ENCODE data around the gene ASIC5. TPM values are rescaled to one million over a fixed set of nuclear protein-coding genes. Genes with fewer than 3 reads are reported as not detected.

ASIC5 gene
- total and polyA plus RNA-seq, 8 donors = 0.07 TPM; not detected in 7

DNA sequence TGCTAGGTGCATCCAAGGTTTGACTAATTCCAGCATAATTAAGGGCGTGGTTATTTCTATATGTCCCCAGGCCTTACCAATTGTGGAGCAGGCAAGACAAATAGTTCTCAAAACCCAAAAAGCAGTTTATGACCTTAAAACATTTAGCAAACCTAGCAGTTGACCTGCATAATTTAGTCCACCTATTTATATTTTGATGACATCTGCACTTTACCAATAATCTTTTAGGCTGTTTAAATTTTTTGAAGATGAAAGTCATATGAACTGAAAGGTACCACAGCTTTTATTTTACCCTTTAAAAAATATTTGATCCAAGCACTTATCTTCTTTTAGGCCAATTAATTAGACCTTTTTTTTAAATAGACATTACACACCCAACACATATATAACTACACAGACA is 9.8 kb upstream of the ASIC5 start:
- Histone ChIP-seq H3K4me1 (no peaks in the 10 kb centered on the region), H3K27me3 (no peaks in the 10 kb centered on the region), H3K36me3 (no peaks in the 10 kb centered on the region), H3K9me3 (peaks cover 0 to 28% of the 10 kb centered on the region in 2 donors), H3K27ac (no peak overlapping the region), H3K4me3 (no peak overlapping the region)
- TF ChIP-seq, protein P1, sequence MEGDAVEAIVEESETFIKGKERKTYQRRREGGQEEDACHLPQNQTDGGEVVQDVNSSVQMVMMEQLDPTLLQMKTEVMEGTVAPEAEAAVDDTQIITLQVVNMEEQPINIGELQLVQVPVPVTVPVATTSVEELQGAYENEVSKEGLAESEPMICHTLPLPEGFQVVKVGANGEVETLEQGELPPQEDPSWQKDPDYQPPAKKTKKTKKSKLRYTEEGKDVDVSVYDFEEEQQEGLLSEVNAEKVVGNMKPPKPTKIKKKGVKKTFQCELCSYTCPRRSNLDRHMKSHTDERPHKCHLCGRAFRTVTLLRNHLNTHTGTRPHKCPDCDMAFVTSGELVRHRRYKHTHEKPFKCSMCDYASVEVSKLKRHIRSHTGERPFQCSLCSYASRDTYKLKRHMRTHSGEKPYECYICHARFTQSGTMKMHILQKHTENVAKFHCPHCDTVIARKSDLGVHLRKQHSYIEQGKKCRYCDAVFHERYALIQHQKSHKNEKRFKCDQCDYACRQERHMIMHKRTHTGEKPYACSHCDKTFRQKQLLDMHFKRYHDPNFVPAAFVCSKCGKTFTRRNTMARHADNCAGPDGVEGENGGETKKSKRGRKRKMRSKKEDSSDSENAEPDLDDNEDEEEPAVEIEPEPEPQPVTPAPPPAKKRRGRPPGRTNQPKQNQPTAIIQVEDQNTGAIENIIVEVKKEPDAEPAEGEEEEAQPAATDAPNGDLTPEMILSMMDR (IDR thresholded peaks at IDR 0.05) = no peak
- ATAC-seq (no peak), DNase-seq (no peak)
- intact Hi-C loops (cut with DNase I) = no loop called here

- TF ChIP-seq, protein P1 (IDR thresholded peaks at IDR 0.05) = no peak
- intact Hi-C loops (cut with DNase I) = no loop called here
- H3K27me3 ChIP-seq = no peaks in the 10 kb centered on the region
- no peak for ATAC-seq
- no peaks in the 10 kb centered on the region for H3K9me3 ChIP-seq
- H3K4me3 ChIP-seq = no peak overlapping the region
- H3K36me3 ChIP-seq = no peaks in the 10 kb centered on the region
- no peak for DNase-seq
- no peak overlapping the region for H3K27ac ChIP-seq
- H3K4me1 ChIP-seq = no peaks in the 10 kb centered on the region
Measured at GRCh38 chr4:155855897-155856296, 10.2 kb downstream of the ASIC5 start.

DNA sequence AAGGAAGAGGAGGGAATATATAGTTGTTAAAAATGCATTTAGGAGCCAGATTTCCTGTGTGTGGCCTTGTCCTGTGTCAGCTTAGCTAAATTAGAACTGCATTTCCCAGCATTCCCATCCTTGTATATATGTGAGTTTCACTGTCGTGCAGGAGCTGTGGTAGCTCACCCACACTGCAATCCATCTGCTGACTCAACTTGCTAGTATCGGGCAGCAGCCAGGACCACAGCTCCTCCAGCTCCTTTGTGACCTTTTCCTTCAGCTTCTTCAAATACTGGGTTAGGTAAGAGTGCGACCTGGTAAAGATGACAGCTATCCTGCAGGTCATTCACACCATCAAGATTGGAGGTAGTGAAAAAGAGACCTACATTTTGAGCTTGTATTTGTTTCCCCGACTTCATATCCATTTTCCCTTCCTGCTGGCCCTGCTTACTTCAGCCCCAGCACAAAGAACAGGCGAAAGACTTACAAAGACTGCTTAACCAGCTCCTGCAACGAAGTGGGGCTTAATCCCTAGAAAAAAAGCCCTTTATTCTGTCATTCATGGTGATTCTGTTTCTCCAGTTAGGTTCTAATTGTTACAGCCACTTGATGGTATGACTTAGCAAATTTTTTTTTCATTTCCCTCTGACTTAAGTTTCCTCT is 11.4 kb downstream of the ASIC5 start:
- DNase-seq (peak in 1 of 4 donors; percentile 15), ATAC-seq (peak; percentile 69)
- H3K36me3 ChIP-seq = no peaks in the 10 kb centered on the region
- TF ChIP-seq, protein P1 (IDR thresholded peaks at IDR 0.05) = no peak
- intact Hi-C loops (cut with DNase I) = no loop called here
- no peaks in the 10 kb centered on the region for H3K4me1 ChIP-seq
- H3K4me3 ChIP-seq = no peak overlapping the region
- no peaks in the 10 kb centered on the region for H3K9me3 ChIP-seq
- no peak overlapping the region for H3K27ac ChIP-seq
- no peaks in the 10 kb centered on the region for H3K27me3 ChIP-seq

GRCh38 chr4:155853189-155853588 is 12.9 kb downstream of the ASIC5 start:
- Histone ChIP-seq H3K4me1 (no peaks in the 10 kb centered on the region), H3K9me3 (peaks cover 4 to 9% of the 10 kb centered on the region in 2 donors), H3K27ac (no peak overlapping the region), H3K4me3 (no peak overlapping the region), H3K27me3 (no peaks in the 10 kb centered on the region), H3K36me3 (no peaks in the 10 kb centered on the region)
- DNase-seq = no peak
- intact Hi-C loops (cut with DNase I) = no loop called here
- TF ChIP-seq, protein P1 (IDR thresholded peaks at IDR 0.05) = no peak
- ATAC-seq = no peak

DNA sequence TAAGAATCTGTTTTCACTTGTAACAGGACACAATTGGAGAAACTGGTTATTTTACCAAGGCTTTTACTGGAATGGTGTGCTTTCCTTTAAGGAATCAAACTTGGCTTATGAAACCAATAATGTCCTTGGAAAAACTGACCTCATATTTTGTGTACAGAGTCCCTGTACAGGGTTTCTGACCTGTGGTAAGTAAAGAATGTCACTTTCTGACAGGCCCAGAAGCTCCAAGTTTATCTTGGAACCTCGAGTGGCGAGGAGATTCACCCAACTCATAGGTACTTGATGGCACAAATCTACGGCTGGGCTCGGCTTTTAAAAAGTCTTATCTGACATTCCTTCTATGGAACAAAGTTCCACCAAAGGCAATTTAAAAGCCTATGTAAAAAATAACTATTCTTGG is 17.0 kb downstream of the ASIC5 start:
- Histone ChIP-seq H3K27me3 (no peaks in the 10 kb centered on the region), H3K4me1 (no peaks in the 10 kb centered on the region), H3K9me3 (peaks cover 4 to 22% of the 10 kb centered on the region in 2 donors), H3K27ac (no peak overlapping the region), H3K4me3 (no peak overlapping the region), H3K36me3 (no peaks in the 10 kb centered on the region)
- intact Hi-C loops (cut with DNase I) = no loop called here
- ATAC-seq = no peak
- no peak for DNase-seq
- TF ChIP-seq, protein P1 (IDR thresholded peaks at IDR 0.05) = no peak

Data from left lung (tissue), 10 donors.